Panc1 (cell line): ENCODE data around the gene ABCC4. TPM values are rescaled to one million over a fixed set of nuclear protein-coding genes. Genes with fewer than 3 reads are reported as not detected.
"Not testable (repeated sequence)": the region's sequence is repeated elsewhere in the genome, so short reads cannot be mapped to it uniquely, and the experiment has no call there.

Experiments
- ATAC-seq: fragments of 200-7000 bp; cut with Tn5 transposase; 2 replicates; pipeline ENCODE4 v1.9.1; 2020; ENCODE audit warnings: mild to moderate bottlenecking, moderate library complexity
- BruUV-seq: library from RNA; stranded (reverse); fragments of 400-500 nt; replicated peaks from 2 replicates; lab custom pipeline; 2021; lab: Mats Ljungman, UMichigan
- CTCF ChIA-PET: fragments of 300-600 bp; sonication (Branson Sonifier 250); formaldehyde crosslinking; loops from one replicate; lab custom pipeline; 2022; ENCODE audit warnings: antibody characterized with exemption; lab: Charles Lee
- POLR2A ChIA-PET: fragments of 300-600 bp; sonication (Branson Sonifier 250); formaldehyde crosslinking; loops from one replicate; lab custom pipeline; 2022; ENCODE audit warnings: antibody characterized with exemption; lab: Charles Lee
- DNase-seq: peaks from one replicate; pipeline ENCODE4 v3.0.0-alpha.2; 2010; ENCODE audit warnings: low read depth, low spot score
- H3K27ac ChIP-seq: 2 replicates; pipeline ENCODE4 v1.5.1; 2011; ENCODE audit warnings: mild to moderate bottlenecking, low read length, inconsistent platforms
- H3K27me3 ChIP-seq: fragments of 200-500 bp; sonication (Bioruptor generic); 2 replicates; pipeline ENCODE4 v1.6.0; 2014; ENCODE audit warnings: low read length, inconsistent platforms; ENCODE audit not compliant: control insufficient read depth, insufficient read depth
- H3K36me3 ChIP-seq: fragments of 200-500 bp; sonication (Bioruptor generic); 2 replicates; pipeline ENCODE4 v1.5.1; 2014; ENCODE audit warnings: inconsistent platforms, mild to moderate bottlenecking, low read length, moderate library complexity; ENCODE audit not compliant: control insufficient read depth, insufficient read depth
- H3K4me1 ChIP-seq: 2 replicates; pipeline ENCODE4 v1.5.1; 2011; ENCODE audit warnings: inconsistent platforms, mild to moderate bottlenecking, low read length, moderate library complexity; ENCODE audit not compliant: control insufficient read depth, insufficient read depth
- H3K4me3 ChIP-seq, 2 experiments: 2 replicates each; pipeline ENCODE4 v1.5.1; 2011 to 2012; ENCODE audit warnings: low read depth in 2 of 2, low read length in 2 of 2, mild to moderate bottlenecking in 2 of 2, inconsistent platforms in 1 of 2, moderate library complexity in 1 of 2
- H3K9me3 ChIP-seq: fragments of 200-500 bp; sonication (Bioruptor generic); 2 replicates; pipeline ENCODE4 v1.5.1; 2014; ENCODE audit warnings: low read depth, mild to moderate bottlenecking, inconsistent platforms, low read length, moderate library complexity; ENCODE audit not compliant: control insufficient read depth, insufficient read depth
- CTCF ChIP-seq: fragments of 450-650 bp; IDR thresholded peaks from 2 replicates; pipeline ENCODE4 v1.5.1; 2017; ENCODE audit warnings: mild to moderate bottlenecking
- POLR2AphosphoS5 ChIP-seq: IDR thresholded peaks from 2 replicates; pipeline ENCODE4 v1.6.1; 2012; ENCODE audit warnings: mild to moderate bottlenecking, low read depth, low read length, moderate library complexity
- REST ChIP-seq, 2 experiments: IDR thresholded peaks; 2 replicates each; pipeline ENCODE4 v1.6.1; 2011 to 2012; ENCODE audit warnings: low read depth in 2 of 2, control low read depth in 1 of 2, low read length in 1 of 2, mild to moderate bottlenecking in 1 of 2, moderate library complexity in 1 of 2; ENCODE audit not compliant: insufficient read depth in 1 of 2
- SIN3A ChIP-seq: IDR thresholded peaks from 2 replicates; pipeline ENCODE4 v1.6.1; 2012; ENCODE audit warnings: low read depth, mild to moderate bottlenecking, low read length, moderate library complexity, borderline replicate concordance; ENCODE audit not compliant: insufficient read depth
- TCF7L2 ChIP-seq: IDR thresholded peaks from 2 replicates; pipeline ENCODE4 v1.6.1; 2011; ENCODE audit warnings: mild to moderate bottlenecking, low read depth, low read length, inconsistent platforms
- in situ Hi-C: cut with HindIII; loops from 2 replicates; pipeline ENCODE4 v1.10.0; 2016; ENCODE audit warnings: low sequenced_read_pairs, low pct_unique_long_range_greater_than_20kb
- intact Hi-C: fragments of 100-400 bp; cut with micrococcal nuclease; formaldehyde crosslinking; loops from one replicate; pipeline ENCODE4 v1.10.0; 2022; ENCODE audit not compliant: unreplicated experiment
- total RNA-seq: library from RNA; stranded (reverse); gene quantifications from one replicate; pipeline ENCODE4 v1.2.1, GENCODE V29; 2021; ENCODE audit not compliant: unreplicated experiment

Gene ABCC4
- total RNA-seq, 1 experiment from 2014 or later, result 69.3 TPM

- Histone ChIP-seq H3K36me3 (peaks cover 11% of the 10 kb centered on the region), H3K27ac (no peak overlapping the region), H3K4me3 (no peak overlapping the region), H3K27me3 (no peaks in the 10 kb centered on the region), H3K4me1 (no peaks in the 10 kb centered on the region), H3K9me3 (no peaks in the 10 kb centered on the region)
- POLR2A ChIA-PET, result no interaction called here
- TF ChIP-seq TCF7L2, result no peak
- TF ChIP-seq SIN3A, result no peak
- no peak for TF ChIP-seq CTCF
- TF ChIP-seq POLR2AphosphoS5, result no peak
- no peak for TF ChIP-seq REST (IDR thresholded peaks at IDR 0.05; ENCODE audit: insufficient read depth in 1 of 2, low read depth in 2 of 2, low read length in 1 of 2)
- ATAC-seq, result no peak
- intact Hi-C loops, result no loop called here
- CTCF ChIA-PET, result no interaction called here
- no peak for DNase-seq
- no TSS peak for BruUV-seq
- in situ Hi-C loops, result no loop called here
Measured at GRCh38 chr13:95168191-95168590, 133.1 kb downstream of the ABCC4 start.

- H3K36me3 ChIP-seq, result peaks cover 14% of the 10 kb centered on the region
- BruUV-seq, H3K9me3 ChIP-seq, in situ Hi-C loops, intact Hi-C loops, H3K27me3 ChIP-seq, H3K4me1 ChIP-seq, POLR2A ChIA-PET, DNase-seq, H3K4me3 ChIP-seq, CTCF ChIA-PET, H3K27ac ChIP-seq, ATAC-seq: not testable (repeated sequence)
Measured at GRCh38 chr13:95167003-95167402, 134.2 kb downstream of the ABCC4 start.

- ChIA-PET POLR2A (no interaction called here), CTCF (interaction anchor here (0.6 kb wide), 1 partner anchor 259 kb away, joined by 3 read pairs; no protein-coding TSS in a partner anchor)
- intact Hi-C loops (no loop called here), in situ Hi-C loops (no loop called here)
- BruUV-seq, result no TSS peak
- no peaks in the 10 kb centered on the region for H3K4me1 ChIP-seq
- H3K36me3 ChIP-seq, result peaks cover 14% of the 10 kb centered on the region
- H3K4me3 ChIP-seq, result no peak overlapping the region
- TF ChIP-seq REST (IDR thresholded peaks at IDR 0.05; ENCODE audit: insufficient read depth in 1 of 2, low read depth in 2 of 2, low read length in 1 of 2) (no peak), TCF7L2 (no peak), SIN3A (no peak), CTCF (no peak), POLR2AphosphoS5 (no peak)
- ATAC-seq (no peak), DNase-seq (no peak)
- H3K27ac ChIP-seq, result no peak overlapping the region
- no peaks in the 10 kb centered on the region for H3K27me3 ChIP-seq
- no peaks in the 10 kb centered on the region for H3K9me3 ChIP-seq
Measured at GRCh38 chr13:95164830-95165229, 136.4 kb downstream of the ABCC4 start.
